K562 (cell line): ENCODE data around the gene AFF1. TPM values are rescaled to one million over a fixed set of nuclear protein-coding genes. Genes with fewer than 3 reads are reported as not detected.
"Not testable (repeated sequence)": the region's sequence is repeated elsewhere in the genome, so short reads cannot be mapped to it uniquely, and the experiment has no call there.

Source experiments
- ATAC-seq: fragments of 200-7000 bp; cut with Tn5 transposase; 3 replicates; pipeline ENCODE4 v1.9.1; 2020; ENCODE audit warnings: moderate library complexity
- BruUV-seq: library from RNA; stranded (reverse); fragments of 400-500 nt; replicated peaks from 2 replicates; lab custom pipeline; 2021; lab: Mats Ljungman, UMichigan
- CTCF ChIA-PET: fragments of 300-600 bp; formaldehyde crosslinking; extraction: SDS; loops from one replicate; lab custom pipeline; 2021; ENCODE audit warnings: low intra/inter-chr PET ratio; lab: Yijun Ruan, JAX
- POLR2A ChIA-PET: fragments of 300-600, 350-650 bp; sonication (Branson Sonifier 250); formaldehyde crosslinking; extraction: SDS; loops from one replicate; lab custom pipeline; 2021; ENCODE audit warnings: antibody characterized with exemption, inconsistent platforms; lab: Yijun Ruan, JAX
- DNase-seq, 4 experiments: peaks; one replicate each; pipeline versions ENCODE4 v3.0.0 to v3.0.0-alpha.2; 2011 to 2018; ENCODE audit warnings: low spot score in 3 of 4, mixed read lengths in 3 of 4; ENCODE audit errors: extremely low read depth in 1 of 4
- FAIRE-seq: peaks from 2 replicates; lab custom pipeline; 2011; peaks lifted over from hg19 to GRCh38; lab: Jason Lieb, UNC
- H2AFZ ChIP-seq: 2 replicates; pipeline ENCODE4 v1.6.0; 2011; ENCODE audit warnings: low read depth, low read length, control low read depth, inconsistent platforms
- H3K27ac ChIP-seq: fragments of 200-600 bp; 3 replicates; pipeline ENCODE4 v1.8.0; 2011; ENCODE audit warnings: low read depth, mild to moderate bottlenecking, control low read depth, inconsistent platforms, low read length, moderate library complexity, mixed read lengths; ENCODE audit errors: extremely low read depth
- H3K27me3 ChIP-seq, 2 experiments: fragments of 300-600 bp in 1 of 2; 2 replicates in 1 of 2; 3 replicates in 1 of 2; pipeline versions ENCODE4 v1.6.0 to v1.8.0; 2011; ENCODE audit warnings: inconsistent platforms in 2 of 2, low read length in 2 of 2, mild to moderate bottlenecking in 1 of 2, mixed read lengths in 1 of 2, moderate library complexity in 1 of 2; ENCODE audit not compliant: control insufficient read depth in 2 of 2, insufficient read depth in 2 of 2
- H3K36me3 ChIP-seq: fragments of 300-600 bp; 3 replicates; pipeline ENCODE4 v1.8.0; 2011; ENCODE audit warnings: mild to moderate bottlenecking, low read length, inconsistent platforms; ENCODE audit not compliant: control insufficient read depth, insufficient read depth
- H3K4me1 ChIP-seq, 2 experiments: fragments of 200-600 bp in 1 of 2; replicated peaks in 1 of 2; 2 replicates in 1 of 2; 3 replicates in 1 of 2; pipeline versions ENCODE4 v1.5.1 to v1.8.0; 2011; ENCODE audit warnings: inconsistent platforms in 2 of 2, low read length in 2 of 2, mild to moderate bottlenecking in 1 of 2, mixed read lengths in 1 of 2, moderate library complexity in 1 of 2; ENCODE audit not compliant: control insufficient read depth in 2 of 2, insufficient read depth in 2 of 2
- H3K4me2 ChIP-seq: 2 replicates; pipeline ENCODE4 v1.6.1; 2011; ENCODE audit warnings: low read length, control low read depth, inconsistent platforms, mixed read lengths; ENCODE audit not compliant: insufficient read depth
- H3K4me3 ChIP-seq: fragments of 200-600 bp; sonication (generic), shearing (Covaris generic); 2 replicates; pipeline ENCODE4 v1.5.1; 2016; ENCODE audit warnings: control low read depth, inconsistent platforms
- H3K79me2 ChIP-seq: fragments of 200-600 bp; 3 replicates; pipeline ENCODE4 v1.8.0; 2011; ENCODE audit warnings: low read length, inconsistent platforms; ENCODE audit not compliant: control insufficient read depth, insufficient read depth
- H3K9ac ChIP-seq, 2 experiments: 2 replicates each; pipeline versions ENCODE4 v1.6.0 to v1.6.1; 2011; ENCODE audit warnings: low read depth in 2 of 2, low read length in 2 of 2, control low read depth in 1 of 2, inconsistent platforms in 1 of 2, mild to moderate bottlenecking in 1 of 2, mixed read lengths in 1 of 2; ENCODE audit not compliant: insufficient read depth in 1 of 2
- H3K9me1 ChIP-seq: one replicate; pipeline ENCODE4 v1.6.0; 2011; ENCODE audit warnings: inconsistent platforms, mild to moderate bottlenecking, low read length, moderate library complexity; ENCODE audit not compliant: control insufficient read depth, insufficient read depth
- H3K9me3 ChIP-seq: replicated peaks from 2 replicates; pipeline ENCODE4 v1.5.1; 2011; ENCODE audit warnings: low read depth, low read length, inconsistent platforms; ENCODE audit not compliant: control insufficient read depth, insufficient read depth
- H4K20me1 ChIP-seq: replicated peaks from 2 replicates; pipeline ENCODE4 v1.6.1; 2011; ENCODE audit warnings: low read length, inconsistent platforms, mixed read lengths; ENCODE audit not compliant: control insufficient read depth, insufficient read depth
- C11orf30 ChIP-seq: fragments of 450-650 bp; IDR thresholded peaks from 2 replicates; pipeline ENCODE4 v1.6.1; 2016; ENCODE audit warnings: low read depth, mild to moderate bottlenecking
- CBFA2T3 ChIP-seq: fragments of 450-650 bp; IDR thresholded peaks from 2 replicates; pipeline ENCODE4 v1.6.1; 2017
- CREB1 ChIP-seq, 2 experiments: sonication (generic) in 1 of 2; formaldehyde crosslinking in 1 of 2; IDR thresholded peaks; 2 replicates each; pipeline versions ENCODE4 v1.6.1 to v1.8.0; 2012 to 2022; ENCODE audit warnings: inconsistent platforms in 1 of 2, mild to moderate bottlenecking in 1 of 2, missing genetic modification reagents in 1 of 2, moderate library complexity in 1 of 2
- ETV1 ChIP-seq: fragments of 450-650 bp; conservative IDR thresholded peaks from 2 replicates; pipeline ENCODE4 v1.6.1; 2016; ENCODE audit warnings: missing genetic modification characterization, control low read depth, low read depth, missing compliant biosample characterization
- FOXP1 ChIP-seq: sonication (generic); formaldehyde crosslinking; IDR thresholded peaks from 2 replicates; pipeline ENCODE4 v1.8.0; 2022; ENCODE audit warnings: mild to moderate bottlenecking, missing genetic modification reagents
- HDAC1 ChIP-seq, 2 experiments: fragments of 450-650 bp; IDR thresholded peaks; 2 replicates each; pipeline ENCODE4 v1.6.1; 2016 to 2017; ENCODE audit warnings: inconsistent platforms in 1 of 2, mild to moderate bottlenecking in 1 of 2, moderate library complexity in 1 of 2
- HDAC8 ChIP-seq: fragments of 450-650 bp; IDR thresholded peaks from 2 replicates; pipeline ENCODE4 v1.6.1; 2016; ENCODE audit warnings: mild to moderate bottlenecking, missing genetic modification characterization, moderate library complexity, missing compliant biosample characterization
- KDM1A ChIP-seq, 2 experiments: fragments of 450-650 bp; IDR thresholded peaks; 2 replicates each; pipeline ENCODE4 v1.6.1; 2016; ENCODE audit warnings: mild to moderate bottlenecking in 2 of 2
- RBBP5 ChIP-seq: fragments of 200-600 bp; sonication (generic); IDR thresholded peaks from 2 replicates; pipeline ENCODE4 v1.6.1; 2012; ENCODE audit warnings: borderline replicate concordance, mild to moderate bottlenecking, low read length, control low read depth, inconsistent platforms; ENCODE audit not compliant: insufficient read depth, poor library complexity, severe bottlenecking
- ZBTB33 ChIP-seq: sonication (generic); formaldehyde crosslinking; IDR thresholded peaks from 2 replicates; pipeline ENCODE4 v1.8.1; 2023; ENCODE audit warnings: mild to moderate bottlenecking, missing genetic modification reagents
- ZKSCAN3 ChIP-seq: fragments of 250-450 bp; sonication (Bioruptor Pico); IDR thresholded peaks from 2 replicates; pipeline ENCODE4 v1.4.0; 2020
- ZNF316 ChIP-seq: fragments of 450-650 bp; IDR thresholded peaks from 2 replicates; pipeline ENCODE4 v1.6.1; 2016
- WGBS: fragments of 100-300 bp; shearing (Covaris generic); methylation state at CpG from one replicate; pipeline ENCODE4 v1.1.6; 2016; ENCODE audit warnings: low coverage, mixed read lengths; ENCODE audit not compliant: insufficient coverage; ENCODE audit errors: missing lambda C conversion rate; 5-methylcytosine and 5-hydroxymethylcytosine counted together
- in situ Hi-C: fragments of 300-500 bp; cut with MboI; formaldehyde crosslinking; loops from 4 replicates; pipeline ENCODE4 v1.15.0; 2018; ENCODE audit warnings: inconsistent platforms, mixed read lengths
- intact Hi-C: fragments of 100-400 bp; cut with micrococcal nuclease; formaldehyde crosslinking; loops from 2 replicates; pipeline ENCODE4 v1.14.2; 2022
- polyA plus RNA-seq, 8 experiments: library from polyadenylated mRNA; depleted of rRNA in 4 of 8; stranded (reverse) in 5 of 8; unstranded in 3 of 8; fragments of >200 nt; fragmentation: Nextera tagmentation in 2 of 8; fragmentation: Illumina TruSeq in 1 of 8; extraction: Ambion mirVana in 2 of 8; extraction: Trizol in 1 of 8; gene quantifications; 2 replicates each; pipeline versions ENCODE4 v1.2.1 to v1.2.3, GENCODE V29; 2011 to 2014; ENCODE audit warnings: inconsistent platforms in 1 of 8, missing spikeins in 1 of 8
- total RNA-seq, 7 experiments: library from RNA; depleted of rRNA in 6 of 7; stranded (reverse); fragments of >200 nt in 6 of 7; fragmentation: Illumina TruSeq in 2 of 7; extraction: Trizol in 2 of 7; gene quantifications; 2 replicates each; pipeline versions ENCODE4 v1.2.1 to v1.2.3, GENCODE V29; 2011 to 2021; ENCODE audit warnings: low replicate concordance in 1 of 7

The AFF1 gene
- total and polyA plus RNA-seq, 9 of the 15 experiments (the other 6 are each of a cell fraction or from before 2014, with no cell fraction given) = 4.1 to 47.5 (median 17.2) TPM

- ATAC-seq = peak; percentile 29
- H3K27ac ChIP-seq, H3K27me3 ChIP-seq, FAIRE-seq, H3K36me3 ChIP-seq, CTCF ChIA-PET, BruUV-seq, H3K4me3 ChIP-seq, in situ Hi-C loops, H3K9ac ChIP-seq, H2AFZ ChIP-seq, H3K4me2 ChIP-seq, DNase-seq, H3K9me1 ChIP-seq, intact Hi-C loops, H3K9me3 ChIP-seq: not testable (repeated sequence)
- WGBS = 23% methylated on average over 6 of the region's 7 CpGs
- Histone ChIP-seq H3K79me2 (peaks cover 96% of the 10 kb centered on the region), H4K20me1 (peaks cover 45% of the 10 kb centered on the region; the same call in 1 of the 2 replicates), H3K4me1 (peaks cover 12 to 34% of the 10 kb centered on the region in 2 experiments; a peak in 4 of 5 replicates)
- TF ChIP-seq C11orf30 = peak; percentile 63
- 0 out of 4 replicates have a peak, but pooled peaks of 1 of the 2 experiments have one; percentile 22 for TF ChIP-seq HDAC1 (IDR thresholded peaks at IDR 0.05)
- TF ChIP-seq KDM1A (IDR thresholded peaks at IDR 0.05) = peak in 1 of 2 experiments; percentile 41; a peak in 1 of 4 replicates
- TF ChIP-seq ZNF316 = peak; percentile 73
- TF ChIP-seq CBFA2T3 = peak; percentile 18; the same call in 1 of the 2 replicates
- POLR2A ChIA-PET = interaction anchor here (1.4 kb wide), 1 partner anchor 13 kb away, joined by 3 read pairs; no protein-coding TSS in a partner anchor
Observed at GRCh38 chr4:87037171-87037570, 102.4 kb downstream of the AFF1 start.

GRCh38 chr4:87037671-87038334 is 103.0 kb downstream of the AFF1 start:
- Histone ChIP-seq H4K20me1 (peaks cover 41% of the 10 kb centered on the region; the same call in 1 of the 2 replicates), H3K36me3 (no peaks in the 10 kb centered on the region), H3K79me2 (peaks cover 96% of the 10 kb centered on the region), H3K9me3 (no peaks in the 10 kb centered on the region), H3K4me1 (peaks cover 5 to 32% of the 10 kb centered on the region in 2 experiments; a peak in 4 of 5 replicates), H3K9ac (no peak overlapping the region), H2AFZ (no peak overlapping the region), H3K4me2 (no peak overlapping the region), H3K27ac (no peak overlapping the region), H3K27me3 (no peaks in the 10 kb centered on the region), H3K4me3 (no peak overlapping the region), H3K9me1 (no peaks in the 10 kb centered on the region)
- ATAC-seq = no peak
- no peak for FAIRE-seq
- DNase-seq = no peak
- ChIA-PET CTCF (no interaction called here), POLR2A (interaction anchor here (1.4 kb wide), 1 partner anchor 14 kb away, joined by 3 read pairs; no protein-coding TSS in a partner anchor)
- no TSS peak for BruUV-seq
- 31% methylated on average over 5 of the region's 5 CpGs for WGBS
- no peak for TF ChIP-seq ETV1 (tag)
- TF ChIP-seq CREB1 (IDR thresholded peaks at IDR 0.05) = no peak
- TF ChIP-seq CREB1 (CRISPR knock-in tag; IDR thresholded peaks at IDR 0.05) = no peak
- TF ChIP-seq ZBTB33 (CRISPR knock-in tag) = no peak
- no peak for TF ChIP-seq HDAC8 (tag)
- no peak for TF ChIP-seq ZKSCAN3 (CRISPR knock-in tag)
- no peak for TF ChIP-seq RBBP5
- TF ChIP-seq FOXP1 (CRISPR knock-in tag) = no peak
- intact Hi-C loops = no loop called here
- in situ Hi-C loops = no loop called here
